GM12878 (cell line): Measurements from ENCODE around the gene NLN. TPM values are rescaled to one million over a fixed set of nuclear protein-coding genes. Genes with fewer than 3 reads are reported as not detected.

Experiments used
- ATAC-seq: fragments of 200-7000 bp; cut with Tn5 transposase; 3 replicates; pipeline ENCODE4 v1.9.1; 2020; ENCODE audit warnings: mild to moderate bottlenecking, moderate library complexity
- BruUV-seq: library from RNA; stranded (reverse); fragments of 400-500 nt; replicated peaks from 2 replicates; lab custom pipeline; 2021; lab: Mats Ljungman, UMichigan
- CTCF ChIA-PET: fragments of 300-600 bp; sonication (Branson Sonifier 250); formaldehyde crosslinking; extraction: SDS; loops from one replicate; lab custom pipeline; 2021; ENCODE audit warnings: inconsistent platforms; lab: Yijun Ruan, JAX
- POLR2A ChIA-PET: fragments of 350-600 bp; formaldehyde crosslinking; extraction: SDS; loops from one replicate; lab custom pipeline; 2021; ENCODE audit warnings: inconsistent platforms; lab: Charles Lee
- RAD21 ChIA-PET: fragments of 300-600 bp; sonication (Branson Sonifier 250); formaldehyde crosslinking; loops from one replicate; lab custom pipeline; 2023; ENCODE audit warnings: antibody characterized with exemption; ENCODE audit not compliant: unreplicated experiment; lab: Charles Lee
- SMC1A ChIA-PET: fragments of 300-600 bp; sonication (Branson Sonifier 250); formaldehyde crosslinking; loops from one replicate; lab custom pipeline; 2023; ENCODE audit not compliant: unreplicated experiment, uncharacterized antibody; lab: Charles Lee
- DNase-seq: peaks from one replicate; pipeline ENCODE4 v3.0.0-alpha.2; 2011; ENCODE audit warnings: low read depth, low spot score
- FAIRE-seq: peaks from 3 replicates; lab custom pipeline; 2011; peaks lifted over from hg19 to GRCh38; lab: Jason Lieb, UNC
- H2AFZ ChIP-seq: 2 replicates; pipeline ENCODE4 v1.6.0; 2011; ENCODE audit warnings: low read depth, low read length, control low read depth; ENCODE audit not compliant: control insufficient read depth
- H3K27ac ChIP-seq: 2 replicates; pipeline ENCODE4 v1.5.1; 2011; ENCODE audit warnings: control low read depth; ENCODE audit not compliant: control insufficient read depth, insufficient read depth
- H3K27me3 ChIP-seq, 2 experiments: replicated peaks in 1 of 2; 2 replicates each; pipeline versions ENCODE4 v1.6.0 to v1.6.1; 2011; ENCODE audit warnings: low read length in 1 of 2; ENCODE audit not compliant: control insufficient read depth in 2 of 2, insufficient read depth in 2 of 2
- H3K36me3 ChIP-seq, 2 experiments: 2 replicates each; pipeline ENCODE4 v1.5.1; 2011; ENCODE audit warnings: low read length in 1 of 2; ENCODE audit not compliant: control insufficient read depth in 2 of 2, insufficient read depth in 2 of 2
- H3K4me1 ChIP-seq: 2 replicates; pipeline ENCODE4 v1.6.1; 2011; ENCODE audit warnings: mild to moderate bottlenecking, low read length, moderate library complexity, mixed read lengths; ENCODE audit not compliant: control insufficient read depth, insufficient read depth
- H3K4me2 ChIP-seq: 2 replicates; pipeline ENCODE4 v1.6.0; 2011; ENCODE audit warnings: control low read depth; ENCODE audit not compliant: control insufficient read depth, insufficient read depth
- H3K4me3 ChIP-seq: fragments of 200-600 bp; sonication (generic); 2 replicates; pipeline ENCODE4 v1.5.1; 2016
- H3K79me2 ChIP-seq: 2 replicates; pipeline ENCODE4 v1.6.0; 2011; ENCODE audit warnings: low read length; ENCODE audit not compliant: control insufficient read depth, insufficient read depth
- H3K9ac ChIP-seq: 2 replicates; pipeline ENCODE4 v1.8.0; 2011; ENCODE audit warnings: low read length, control low read depth, mixed read lengths; ENCODE audit not compliant: control insufficient read depth, insufficient read depth
- H3K9me3 ChIP-seq: replicated peaks from 3 replicates; pipeline ENCODE4 v1.5.1; 2011; ENCODE audit warnings: mild to moderate bottlenecking, low read length; ENCODE audit not compliant: control insufficient read depth, insufficient read depth
- H4K20me1 ChIP-seq: 2 replicates; pipeline ENCODE4 v1.6.0; 2011; ENCODE audit not compliant: control insufficient read depth, insufficient read depth
- CEBPB ChIP-seq, 2 experiments: fragments of 150-350 bp in 1 of 2; IDR thresholded peaks; 2 replicates each; pipeline ENCODE4 v1.6.1; 2012 to 2014; ENCODE audit warnings: low read depth in 2 of 2, low read length in 2 of 2, borderline replicate concordance in 1 of 2, inconsistent platforms in 1 of 2
- CUX1 ChIP-seq: IDR thresholded peaks from 2 replicates; pipeline ENCODE4 v1.6.1; 2012; ENCODE audit warnings: improper control_type of control experiment, low read depth, low read length; ENCODE audit not compliant: insufficient replicate concordance
- EP300 ChIP-seq, 2 experiments: fragments of 150-350 bp in 1 of 2; IDR thresholded peaks; 2 replicates each; pipeline ENCODE4 v1.6.1; 2011 to 2012; ENCODE audit warnings: low read depth in 2 of 2, low read length in 2 of 2, borderline replicate concordance in 1 of 2, improper control_type of control experiment in 1 of 2, inconsistent platforms in 1 of 2; ENCODE audit not compliant: control insufficient read depth in 1 of 2
- FOS ChIP-seq: IDR thresholded peaks from 3 replicates; pipeline ENCODE4 v1.6.1; 2011; ENCODE audit warnings: borderline replicate concordance; ENCODE audit not compliant: insufficient read length; ENCODE audit errors: extremely low read depth
- HDAC2 ChIP-seq: fragments of 200-600 bp; sonication (generic); IDR thresholded peaks from 2 replicates; pipeline ENCODE4 v1.6.1; 2017
- NKRF ChIP-seq: fragments of 450-650 bp; conservative IDR thresholded peaks from 2 replicates; pipeline ENCODE4 v1.6.1; 2017; ENCODE audit warnings: mild to moderate bottlenecking, moderate library complexity
- SRF ChIP-seq, 2 experiments: IDR thresholded peaks; 2 replicates each; pipeline ENCODE4 v1.6.1; 2011; ENCODE audit warnings: low read depth in 2 of 2, low read length in 2 of 2, mild to moderate bottlenecking in 1 of 2, moderate library complexity in 1 of 2
- STAT1 ChIP-seq: fragments of 450-650 bp; conservative IDR thresholded peaks from 2 replicates; pipeline ENCODE4 v1.6.1; 2014; ENCODE audit warnings: antibody characterized with exemption, mild to moderate bottlenecking
- ZBTB11 ChIP-seq: fragments of 450-650 bp; formaldehyde crosslinking; IDR thresholded peaks from 2 replicates; pipeline ENCODE4 v1.5.0; 2022; ENCODE audit warnings: mild to moderate bottlenecking, missing genetic modification characterization
- ZBTB33 ChIP-seq: fragments of 450-650 bp; IDR thresholded peaks from 2 replicates; pipeline ENCODE4 v1.6.1; 2017; ENCODE audit warnings: mild to moderate bottlenecking
- ZNF274 ChIP-seq: IDR thresholded peaks from one replicate; pipeline ENCODE4 v1.8.0; 2011; ENCODE audit not compliant: insufficient read length, insufficient read depth
- WGBS: methylation state at CpG from one replicate; pipeline ENCODE4 v1.1.6; 2016; ENCODE audit warnings: low lambda C conversion rate; ENCODE audit not compliant: insufficient replicate concordance, insufficient coverage; ENCODE audit errors: missing lambda C conversion rate; 5-methylcytosine and 5-hydroxymethylcytosine counted together
- in situ Hi-C: fragments of 300-500 bp; cut with MboI; formaldehyde crosslinking; loops from 9 replicates; pipeline ENCODE4 v1.14.3; 2018; ENCODE audit warnings: mixed read lengths
- intact Hi-C: fragments of 100-400 bp; cut with micrococcal nuclease; formaldehyde crosslinking; loops from one replicate; pipeline ENCODE4 v1.14.2; 2022; ENCODE audit not compliant: unreplicated experiment
- polyA plus RNA-seq, 11 experiments: library from polyadenylated mRNA; depleted of rRNA in 4 of 11; unstranded in 6 of 11; stranded (reverse) in 5 of 11; fragments of >200 nt; fragmentation: Nextera tagmentation in 4 of 11; fragmentation: Illumina TruSeq in 1 of 11; extraction: Ambion mirVana in 4 of 11; extraction: Trizol in 1 of 11; gene quantifications; 1 replicate in 1 of 11; 2 replicates in 10 of 11; pipeline versions ENCODE4 v1.2.1 to v1.2.3, GENCODE V29; 2011 to 2016; ENCODE audit warnings: inconsistent platforms in 2 of 11, missing spikeins in 2 of 11, low read depth in 1 of 11
- total RNA-seq, 4 experiments: library from RNA; depleted of rRNA in 3 of 4; stranded (reverse); fragments of >200 nt in 3 of 4; fragmentation: Illumina TruSeq in 1 of 4; extraction: Trizol in 1 of 4; gene quantifications; 2 replicates each; pipeline versions ENCODE4 v1.2.1 to v1.2.3, GENCODE V29; 2013 to 2021

NLN gene
- total and polyA plus RNA-seq, 10 of the 15 experiments (the other 5 are each of a cell fraction or from before 2014, with no cell fraction given) = 6.8 to 56.9 (median 33.3) TPM

- intact Hi-C loops = no loop called here
- DNase-seq (no peak), ATAC-seq (no peak), FAIRE-seq (no peak)
- SMC1A ChIA-PET = no interaction called here
- H3K4me3 ChIP-seq = no peak overlapping the region
- H3K9ac ChIP-seq = no peak overlapping the region
- WGBS = 100% methylated on average over 1 of the region's 2 CpGs
- no peak overlapping the region for H3K4me2 ChIP-seq
- no peaks in the 10 kb centered on the region for H4K20me1 ChIP-seq
- CTCF ChIA-PET = no interaction called here
- BruUV-seq = no TSS peak
- in situ Hi-C loops = no loop called here
- H2AFZ ChIP-seq = no peak overlapping the region
- no peak overlapping the region for H3K27ac ChIP-seq
- H3K36me3 ChIP-seq = peaks cover 0 to 2% of the 10 kb centered on the region in 2 experiments; a peak in 1 of 4 replicates
- RAD21 ChIA-PET = no interaction called here
- no peaks in the 10 kb centered on the region for H3K79me2 ChIP-seq
- POLR2A ChIA-PET = no interaction called here
- no peaks in the 10 kb centered on the region for H3K9me3 ChIP-seq
- no peaks in the 10 kb centered on the region for H3K27me3 ChIP-seq
- H3K4me1 ChIP-seq = peaks cover 4% of the 10 kb centered on the region; the same call in 1 of the 2 replicates
- no peak for TF ChIP-seq FOS
- TF ChIP-seq NKRF = no peak
- TF ChIP-seq CUX1 = no peak
- no peak for TF ChIP-seq SRF (IDR thresholded peaks at IDR 0.05; ENCODE audit: low read depth in 2 of 2, low read length in 2 of 2)
- no peak for TF ChIP-seq ZBTB11 (CRISPR knock-in tag)
- TF ChIP-seq EP300 (IDR thresholded peaks at IDR 0.05; ENCODE audit: borderline replicate concordance in 1 of 2, control insufficient read depth in 1 of 2, low read depth in 2 of 2, low read length in 2 of 2) = no peak
- TF ChIP-seq STAT1 = no peak
- no peak for TF ChIP-seq CEBPB (IDR thresholded peaks at IDR 0.05; ENCODE audit: borderline replicate concordance in 1 of 2, low read depth in 2 of 2, low read length in 2 of 2)
- TF ChIP-seq HDAC2 = no peak
- TF ChIP-seq ZBTB33 = no peak
- TF ChIP-seq ZNF274 = no peak
Observed at GRCh38 chr5:65693121-65693520, 28.9 kb upstream of the NLN start.
